Measurements from ENCODE around the gene RNF10. TPM values are rescaled to one million over a fixed set of nuclear protein-coding genes. Genes with fewer than 3 reads are reported as not detected.
"Not testable (repeated sequence)": the region's sequence is repeated elsewhere in the genome, so short reads cannot be mapped to it uniquely, and the experiment has no call there.

The RNF10 gene
- total RNA-seq, 1 experiment from 2014 or later: 119 TPM

- Histone ChIP-seq H3K4me3 (ENCODE audit: insufficient read depth, low read depth, low read length) (no peak overlapping the region), H3K36me3 (replicated peaks; ENCODE audit: control insufficient read depth, insufficient read depth, low read length) (no peaks in the 10 kb centered on the region), H3K27me3 (ENCODE audit: control insufficient read depth, insufficient read depth, low read length) (no peaks in the 10 kb centered on the region)
- DNase-seq: peak; percentile 54
These were observed 64.7 kb downstream of the RNF10 start for GRCh38 chr12:120598674-120599463.

- DNase-seq: peak; percentile 82
- H3K27me3 ChIP-seq (ENCODE audit: control insufficient read depth, insufficient read depth, low read length): no peaks in the 10 kb centered on the region
- H3K36me3 ChIP-seq (replicated peaks; ENCODE audit: control insufficient read depth, insufficient read depth, low read length): no peaks in the 10 kb centered on the region
- no peak overlapping the region for H3K4me3 ChIP-seq (ENCODE audit: insufficient read depth, low read depth, low read length)
These were observed 65.8 kb downstream of the RNF10 start for GRCh38 chr12:120599672-120600552.

GRCh38 chr12:120602416-120602815 is 68.3 kb downstream of the RNF10 start:
- peak; percentile 17 for DNase-seq
- H3K4me3 ChIP-seq (ENCODE audit: insufficient read depth, low read depth, low read length): not testable (repeated sequence)

GRCh38 chr12:120610560-120610959 is 76.4 kb downstream of the RNF10 start:
- Histone ChIP-seq H3K36me3 (replicated peaks; ENCODE audit: control insufficient read depth, insufficient read depth, low read length) (no peaks in the 10 kb centered on the region), H3K4me3 (ENCODE audit: insufficient read depth, low read depth, low read length) (no peak overlapping the region), H3K27me3 (ENCODE audit: control insufficient read depth, insufficient read depth, low read length) (no peaks in the 10 kb centered on the region)
- DNase-seq: no peak

More at GRCh38 chr12:120602416-120602815, 68.3 kb downstream of the RNF10 start:
- not testable (repeated sequence) for H3K27me3 ChIP-seq (ENCODE audit: control insufficient read depth, insufficient read depth, low read length); H3K36me3 ChIP-seq (replicated peaks; ENCODE audit: control insufficient read depth, insufficient read depth, low read length)

- not testable (repeated sequence) for H3K36me3 ChIP-seq (replicated peaks; ENCODE audit: control insufficient read depth, insufficient read depth, low read length); DNase-seq; H3K4me3 ChIP-seq (ENCODE audit: insufficient read depth, low read depth, low read length); H3K27me3 ChIP-seq (ENCODE audit: control insufficient read depth, insufficient read depth, low read length)
These were observed 77.4 kb downstream of the RNF10 start for GRCh38 chr12:120611534-120611933.

GRCh38 chr12:120614848-120615247 is 80.7 kb downstream of the RNF10 start:
- Histone ChIP-seq H3K36me3 (replicated peaks; ENCODE audit: control insufficient read depth, insufficient read depth, low read length) (no peaks in the 10 kb centered on the region), H3K27me3 (ENCODE audit: control insufficient read depth, insufficient read depth, low read length) (no peaks in the 10 kb centered on the region; the same call in 1 of the 2 replicates), H3K4me3 (ENCODE audit: insufficient read depth, low read depth, low read length) (no peak overlapping the region)
- DNase-seq: no peak

- H3K4me3 ChIP-seq (ENCODE audit: insufficient read depth, low read depth, low read length); H3K36me3 ChIP-seq (replicated peaks; ENCODE audit: control insufficient read depth, insufficient read depth, low read length); DNase-seq; H3K27me3 ChIP-seq (ENCODE audit: control insufficient read depth, insufficient read depth, low read length): not testable (repeated sequence)
These were observed 83.0 kb downstream of the RNF10 start for GRCh38 chr12:120617193-120617592.

- H3K27me3 ChIP-seq (ENCODE audit: control insufficient read depth, insufficient read depth, low read length); H3K36me3 ChIP-seq (replicated peaks; ENCODE audit: control insufficient read depth, insufficient read depth, low read length); H3K4me3 ChIP-seq (ENCODE audit: insufficient read depth, low read depth, low read length); DNase-seq: not testable (repeated sequence)
These were observed 83.6 kb downstream of the RNF10 start for GRCh38 chr12:120617767-120618166.

GRCh38 chr12:120618954-120619615 is 84.9 kb downstream of the RNF10 start:
- Histone ChIP-seq H3K4me3 (ENCODE audit: insufficient read depth, low read depth, low read length) (no peak overlapping the region), H3K36me3 (replicated peaks; ENCODE audit: control insufficient read depth, insufficient read depth, low read length) (no peaks in the 10 kb centered on the region), H3K27me3 (ENCODE audit: control insufficient read depth, insufficient read depth, low read length) (no peaks in the 10 kb centered on the region; the same call in 1 of the 2 replicates)
- peak; percentile 55 for DNase-seq

GRCh38 chr12:120620624-120621023 is 86.5 kb downstream of the RNF10 start:
- no peaks in the 10 kb centered on the region; the same call in 1 of the 2 replicates for H3K27me3 ChIP-seq (ENCODE audit: control insufficient read depth, insufficient read depth, low read length)
- H3K36me3 ChIP-seq (replicated peaks; ENCODE audit: control insufficient read depth, insufficient read depth, low read length): no peaks in the 10 kb centered on the region
- H3K4me3 ChIP-seq (ENCODE audit: insufficient read depth, low read depth, low read length): no peak overlapping the region
- DNase-seq: no peak

- H3K4me3 ChIP-seq (ENCODE audit: insufficient read depth, low read depth, low read length): no peak overlapping the region
- DNase-seq: peak; percentile 88
- H3K36me3 ChIP-seq (replicated peaks; ENCODE audit: control insufficient read depth, insufficient read depth, low read length): no peaks in the 10 kb centered on the region
- H3K27me3 ChIP-seq (ENCODE audit: control insufficient read depth, insufficient read depth, low read length): no peaks in the 10 kb centered on the region
These were observed 91.6 kb downstream of the RNF10 start for GRCh38 chr12:120625557-120626419.
